ENCODE measurements around the gene APBA2.

GRCh38 chr15:28930011-28930410, 44.2 kb downstream of the APBA2 start:
- TF ChIP-seq, protein P1, sequence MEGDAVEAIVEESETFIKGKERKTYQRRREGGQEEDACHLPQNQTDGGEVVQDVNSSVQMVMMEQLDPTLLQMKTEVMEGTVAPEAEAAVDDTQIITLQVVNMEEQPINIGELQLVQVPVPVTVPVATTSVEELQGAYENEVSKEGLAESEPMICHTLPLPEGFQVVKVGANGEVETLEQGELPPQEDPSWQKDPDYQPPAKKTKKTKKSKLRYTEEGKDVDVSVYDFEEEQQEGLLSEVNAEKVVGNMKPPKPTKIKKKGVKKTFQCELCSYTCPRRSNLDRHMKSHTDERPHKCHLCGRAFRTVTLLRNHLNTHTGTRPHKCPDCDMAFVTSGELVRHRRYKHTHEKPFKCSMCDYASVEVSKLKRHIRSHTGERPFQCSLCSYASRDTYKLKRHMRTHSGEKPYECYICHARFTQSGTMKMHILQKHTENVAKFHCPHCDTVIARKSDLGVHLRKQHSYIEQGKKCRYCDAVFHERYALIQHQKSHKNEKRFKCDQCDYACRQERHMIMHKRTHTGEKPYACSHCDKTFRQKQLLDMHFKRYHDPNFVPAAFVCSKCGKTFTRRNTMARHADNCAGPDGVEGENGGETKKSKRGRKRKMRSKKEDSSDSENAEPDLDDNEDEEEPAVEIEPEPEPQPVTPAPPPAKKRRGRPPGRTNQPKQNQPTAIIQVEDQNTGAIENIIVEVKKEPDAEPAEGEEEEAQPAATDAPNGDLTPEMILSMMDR (IDR thresholded peaks at IDR 0.05; ENCODE audit: low read depth, low read length) = no peak
- TF ChIP-seq POLR2A (IDR thresholded peaks at IDR 0.05; ENCODE audit: extremely low read depth, insufficient read length) (no peak), MAX (IDR thresholded peaks at IDR 0.05; ENCODE audit: low read depth, low read length) (no peak)

Measured in NB4 (cell line).